Mesendoderm (in vitro differentiated cells): ENCODE measurements around the gene KRT86.
A peak's percentile ranks its signal among the peaks of the same experiment; 100 is the strongest.

Experiments used
- DNase-seq: peaks from one replicate; pipeline ENCODE4 v3.0.0; 2013
- H2AK5ac ChIP-seq: 2 replicates; pipeline ENCODE4 v1.6.1; 2013; ENCODE audit warnings: low read length, inconsistent platforms
- H2BK120ac ChIP-seq: 2 replicates; pipeline ENCODE4 v1.6.1; 2013; ENCODE audit warnings: low read depth, mild to moderate bottlenecking, low read length, moderate library complexity, mixed read lengths
- H2BK15ac ChIP-seq: replicated peaks from 2 replicates; pipeline ENCODE4 v1.6.1; 2013; ENCODE audit warnings: low read depth, mild to moderate bottlenecking, moderate library complexity
- H2BK5ac ChIP-seq: 2 replicates; pipeline ENCODE4 v1.6.1; 2013; ENCODE audit warnings: low read length, inconsistent platforms
- H3K18ac ChIP-seq: 2 replicates; pipeline ENCODE4 v1.6.1; 2013; ENCODE audit warnings: mild to moderate bottlenecking, low read length, mixed read lengths
- H3K23ac ChIP-seq: one replicate; pipeline ENCODE4 v1.6.1; 2013; ENCODE audit warnings: low read length
- H3K27ac ChIP-seq: 2 replicates; pipeline ENCODE4 v1.5.1; 2013; ENCODE audit warnings: low read depth, mild to moderate bottlenecking, inconsistent platforms, low read length, moderate library complexity
- H3K27me3 ChIP-seq: 2 replicates; pipeline ENCODE4 v1.6.1; 2013; ENCODE audit warnings: low read length, control low read depth, mild to moderate bottlenecking, inconsistent platforms; ENCODE audit not compliant: insufficient read depth, poor library complexity
- H3K36me3 ChIP-seq: 2 replicates; pipeline ENCODE4 v1.6.1; 2013; ENCODE audit warnings: low read length, inconsistent platforms; ENCODE audit not compliant: control insufficient read depth, insufficient read depth
- H3K4ac ChIP-seq: one replicate; pipeline ENCODE4 v1.6.1; 2013; ENCODE audit warnings: low read depth, mild to moderate bottlenecking, low read length, moderate library complexity
- H3K4me1 ChIP-seq: 2 replicates; pipeline ENCODE4 v1.6.1; 2013; ENCODE audit warnings: low read depth, low read length, inconsistent platforms; ENCODE audit not compliant: control insufficient read depth
- H3K4me2 ChIP-seq: 2 replicates; pipeline ENCODE4 v1.6.1; 2013; ENCODE audit warnings: low read length
- H3K4me3 ChIP-seq: 2 replicates; pipeline ENCODE4 v1.5.1; 2013; ENCODE audit warnings: mild to moderate bottlenecking, low read length
- H3K56ac ChIP-seq: one replicate; pipeline ENCODE4 v1.6.1; 2013; ENCODE audit warnings: low read length
- H3K79me1 ChIP-seq: 2 replicates; pipeline ENCODE4 v1.6.1; 2013; ENCODE audit warnings: low read length, inconsistent platforms
- H3K79me2 ChIP-seq: 2 replicates; pipeline ENCODE4 v1.6.1; 2013; ENCODE audit warnings: mild to moderate bottlenecking, low read length; ENCODE audit not compliant: control insufficient read depth, insufficient read depth
- H3K9ac ChIP-seq: 2 replicates; pipeline ENCODE4 v1.6.1; 2013; ENCODE audit warnings: low read length, inconsistent platforms
- H4K5ac ChIP-seq: one replicate; pipeline ENCODE4 v1.6.1; 2013; ENCODE audit warnings: low read length
- H4K8ac ChIP-seq: one replicate; pipeline ENCODE4 v1.6.1; 2013; ENCODE audit warnings: low read depth, mild to moderate bottlenecking, control low read depth, low read length, moderate library complexity
- WGBS: extraction: QIAGEN DNeasy Blood & Tissue Kit; methylation state at CpG from one replicate; pipeline ENCODE4 v1.1.7; 2013; ENCODE audit warnings: low lambda C conversion rate, missing lambda C conversion rate; ENCODE audit not compliant: insufficient coverage; ENCODE audit errors: extremely low coverage; 5-methylcytosine and 5-hydroxymethylcytosine counted together

The KRT86 gene

DNA sequence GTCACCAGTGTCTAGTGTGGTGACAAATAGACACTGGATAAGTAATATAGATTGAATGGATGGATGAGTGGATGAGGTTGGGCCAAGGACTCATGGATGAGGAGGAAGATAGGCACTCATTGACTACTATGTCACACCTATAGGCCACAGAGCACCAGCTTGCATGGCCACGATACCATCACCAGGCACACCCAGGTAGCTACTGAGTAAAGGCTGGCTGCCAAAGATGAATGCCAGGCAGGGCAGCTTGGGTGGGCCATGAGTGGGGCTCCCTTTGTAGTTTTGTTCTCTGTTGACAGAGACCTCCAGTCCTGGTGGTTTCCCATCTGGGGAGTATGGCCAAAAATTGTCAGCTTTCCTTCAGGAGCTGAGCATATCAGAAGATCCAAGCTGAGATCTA, 57.9 kb downstream of the KRT86 start:
- Histone ChIP-seq H3K27ac (no peak overlapping the region), H4K8ac (no peak overlapping the region), H3K79me2 (no peaks in the 10 kb centered on the region), H2BK5ac (no peak overlapping the region), H2AK5ac (no peak overlapping the region), H4K5ac (no peak overlapping the region), H3K9ac (no peak overlapping the region), H3K23ac (no peak overlapping the region), H2BK120ac (no peak overlapping the region), H3K4me2 (no peak overlapping the region), H3K18ac (no peak overlapping the region), H3K79me1 (no peaks in the 10 kb centered on the region), H3K27me3 (no peaks in the 10 kb centered on the region), H3K56ac (no peak overlapping the region), H2BK15ac (no peak overlapping the region), H3K4me1 (peaks cover 3% of the 10 kb centered on the region), H3K36me3 (no peaks in the 10 kb centered on the region), H3K4me3 (no peak overlapping the region), H3K4ac (no peak overlapping the region)
- no CpG with 5 or more reads among the region's 1 CpG for WGBS
- DNase-seq = no peak

DNA sequence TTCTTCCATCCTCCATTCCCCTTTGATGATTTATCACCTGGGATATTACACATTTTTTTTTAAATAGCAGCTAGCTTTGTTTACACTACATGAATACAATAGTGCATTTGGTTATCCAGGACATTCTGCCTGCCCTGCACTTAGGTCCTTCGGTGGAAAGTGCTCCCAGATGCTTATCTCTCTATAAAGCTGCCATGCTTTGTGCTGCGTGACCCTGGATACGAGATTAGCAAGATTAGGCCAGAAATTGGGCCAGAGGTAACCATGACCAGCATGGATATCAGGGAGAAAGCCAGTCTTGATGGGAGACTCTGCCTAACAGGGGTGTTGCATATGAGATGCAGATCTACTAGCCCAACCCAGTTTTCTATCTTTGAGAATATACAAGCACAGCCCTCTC, 58.9 kb downstream of the KRT86 start:
- Histone ChIP-seq H3K27me3 (no peaks in the 10 kb centered on the region), H2BK15ac (no peak overlapping the region), H3K79me2 (no peaks in the 10 kb centered on the region), H3K56ac (no peak overlapping the region), H3K4me1 (peaks cover 3% of the 10 kb centered on the region), H3K18ac (no peak overlapping the region), H2BK120ac (no peak overlapping the region), H3K36me3 (no peaks in the 10 kb centered on the region), H3K4me2 (no peak overlapping the region), H3K27ac (no peak overlapping the region), H3K4ac (no peak overlapping the region), H4K5ac (no peak overlapping the region), H4K8ac (no peak overlapping the region), H3K9ac (no peak overlapping the region), H3K79me1 (no peaks in the 10 kb centered on the region), H2BK5ac (no peak overlapping the region), H2AK5ac (no peak overlapping the region), H3K23ac (no peak overlapping the region), H3K4me3 (no peak overlapping the region)
- no CpG with 5 or more reads among the region's 3 CpGs for WGBS
- DNase-seq = peak; percentile 28

DNA sequence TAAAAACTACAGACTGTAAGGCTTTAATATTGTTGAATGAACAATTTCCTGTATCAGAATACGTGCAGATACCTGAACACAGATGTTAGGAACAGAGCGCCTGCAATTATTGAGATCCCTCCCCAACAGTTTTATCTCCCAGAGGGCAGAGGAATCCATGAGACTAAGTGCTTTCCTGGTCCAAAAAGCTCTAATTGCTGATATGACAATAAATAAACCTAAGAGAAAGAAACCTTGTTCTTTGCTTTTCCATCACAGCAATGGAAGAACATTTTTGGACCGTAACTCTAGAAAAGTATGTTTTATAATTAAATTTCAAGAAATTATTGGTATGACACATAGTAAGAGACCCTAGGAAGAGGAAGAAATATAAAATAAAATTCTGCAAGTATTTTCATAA, 59.7 kb downstream of the KRT86 start:
- Histone ChIP-seq H4K5ac (no peak overlapping the region), H2BK120ac (no peak overlapping the region), H3K27ac (no peak overlapping the region), H3K9ac (no peak overlapping the region), H3K79me1 (no peaks in the 10 kb centered on the region), H3K23ac (no peak overlapping the region), H3K18ac (no peak overlapping the region), H3K4me1 (peaks cover 3% of the 10 kb centered on the region), H2BK15ac (no peak overlapping the region), H3K27me3 (no peaks in the 10 kb centered on the region), H3K4ac (no peak overlapping the region), H3K36me3 (no peaks in the 10 kb centered on the region), H3K4me3 (no peak overlapping the region), H2BK5ac (no peak overlapping the region), H2AK5ac (no peak overlapping the region), H4K8ac (no peak overlapping the region), H3K56ac (no peak overlapping the region), H3K4me2 (no peak overlapping the region), H3K79me2 (no peaks in the 10 kb centered on the region)
- WGBS = no CpG with 5 or more reads among the region's 3 CpGs
- no peak for DNase-seq

DNA sequence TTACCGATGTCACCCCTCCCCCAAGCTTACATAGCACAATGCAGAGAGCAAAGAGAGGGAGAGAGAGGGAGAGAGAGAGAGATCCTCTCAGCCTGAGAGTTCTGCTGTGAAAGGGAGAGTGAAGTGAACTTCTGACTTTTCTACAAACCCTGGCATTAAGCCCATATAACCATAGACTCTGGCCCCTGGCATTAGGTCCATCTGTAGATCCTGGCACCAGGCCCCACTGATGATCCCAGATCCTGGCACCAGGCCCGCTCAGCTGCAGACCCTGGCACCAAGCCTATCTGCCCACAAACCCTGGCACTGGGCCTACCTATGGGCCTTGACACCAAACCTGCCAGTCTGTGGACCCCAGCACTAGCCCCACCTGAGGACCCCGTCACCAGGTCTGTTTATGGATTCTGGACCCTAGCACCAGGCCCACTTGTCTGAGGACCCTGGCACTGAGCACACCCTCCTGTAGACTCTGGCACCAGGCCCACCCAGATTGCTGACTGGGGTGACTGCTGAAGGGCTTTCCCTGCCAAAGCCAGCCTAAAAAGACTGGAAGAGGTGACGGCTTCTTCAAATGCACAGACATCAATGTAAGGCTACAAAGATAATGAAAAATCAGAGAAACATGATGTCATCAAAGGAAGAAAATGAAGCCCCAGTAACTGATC, 61.3 kb downstream of the KRT86 start:
- Histone ChIP-seq H2AK5ac (no peak overlapping the region), H3K18ac (no peak overlapping the region), H2BK15ac (no peak overlapping the region), H3K36me3 (no peaks in the 10 kb centered on the region), H2BK5ac (no peak overlapping the region), H3K9ac (no peak overlapping the region), H3K79me1 (no peaks in the 10 kb centered on the region), H3K56ac (no peak overlapping the region), H3K4me2 (no peak overlapping the region), H3K79me2 (no peaks in the 10 kb centered on the region), H4K8ac (no peak overlapping the region), H3K23ac (no peak overlapping the region), H2BK120ac (no peak overlapping the region), H3K4me3 (no peak overlapping the region), H3K27me3 (no peaks in the 10 kb centered on the region), H4K5ac (no peak overlapping the region), H3K27ac (no peak overlapping the region), H3K4ac (no peak overlapping the region), H3K4me1 (peaks cover 3% of the 10 kb centered on the region)
- no peak for DNase-seq
- WGBS = no CpG with 5 or more reads among the region's 4 CpGs

DNA sequence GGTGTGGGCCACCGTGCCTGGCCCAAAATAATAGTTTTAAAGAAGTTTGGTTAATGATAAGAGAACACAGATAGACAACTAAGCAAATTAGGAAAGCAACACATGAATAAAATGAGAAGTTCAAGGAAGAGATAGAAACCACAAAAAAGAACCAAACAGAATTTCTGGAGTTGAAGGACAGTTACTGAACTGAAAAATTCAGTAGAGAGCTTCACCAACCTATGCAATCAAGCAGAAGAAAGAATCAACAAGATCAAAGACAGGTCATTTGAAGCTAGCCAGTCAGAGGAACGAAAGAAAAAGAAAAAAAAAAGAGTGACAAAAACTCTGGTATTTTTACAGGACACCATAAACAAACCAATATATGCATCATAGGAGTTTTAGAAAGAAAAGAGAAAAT, 62.2 kb downstream of the KRT86 start:
- Histone ChIP-seq H3K18ac (no peak overlapping the region), H3K4ac (no peak overlapping the region), H3K4me2 (no peak overlapping the region), H3K79me1 (no peaks in the 10 kb centered on the region), H3K23ac (no peak overlapping the region), H3K36me3 (no peaks in the 10 kb centered on the region), H2BK5ac (no peak overlapping the region), H3K4me1 (peaks cover 3% of the 10 kb centered on the region), H3K27ac (no peak overlapping the region), H2BK120ac (no peak overlapping the region), H3K27me3 (no peaks in the 10 kb centered on the region), H2BK15ac (no peak overlapping the region), H2AK5ac (no peak overlapping the region), H4K8ac (no peak overlapping the region), H3K79me2 (no peaks in the 10 kb centered on the region), H3K56ac (no peak overlapping the region), H3K9ac (no peak overlapping the region), H3K4me3 (no peak overlapping the region), H4K5ac (no peak overlapping the region)
- no CpG with 5 or more reads among the region's 2 CpGs for WGBS
- DNase-seq = no peak

DNA sequence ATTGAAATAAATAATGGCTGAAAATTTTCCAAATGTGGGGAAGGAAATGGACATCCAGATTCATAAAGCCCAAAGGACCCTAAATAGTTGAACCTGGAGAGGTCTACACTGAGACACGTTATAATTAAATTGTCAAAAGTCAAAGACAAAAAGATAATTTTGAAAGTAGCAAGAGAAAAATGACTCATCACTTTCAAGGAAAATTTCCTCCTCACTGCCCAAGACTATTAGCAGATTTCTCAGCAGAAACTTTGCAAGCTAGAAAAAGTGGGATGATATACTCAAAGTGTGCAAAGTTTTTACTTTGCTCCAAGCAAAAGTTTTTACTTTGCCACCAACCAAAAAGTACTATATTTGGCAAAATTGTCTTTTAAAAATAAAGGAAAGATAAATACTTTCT, 62.6 kb downstream of the KRT86 start:
- H2BK5ac ChIP-seq = no peak overlapping the region
- H3K36me3 ChIP-seq = no peaks in the 10 kb centered on the region
- DNase-seq = no peak
- no peak overlapping the region for H3K18ac ChIP-seq
- no peak overlapping the region for H3K9ac ChIP-seq
- H3K4me1 ChIP-seq = peaks cover 3% of the 10 kb centered on the region
- H3K23ac ChIP-seq = no peak overlapping the region
- no peak overlapping the region for H2BK120ac ChIP-seq
- H3K27ac ChIP-seq = no peak overlapping the region
- H3K4me2 ChIP-seq = no peak overlapping the region
- no peaks in the 10 kb centered on the region for H3K79me1 ChIP-seq
- H3K4ac ChIP-seq = no peak overlapping the region
- no peaks in the 10 kb centered on the region for H3K79me2 ChIP-seq
- no peak overlapping the region for H2AK5ac ChIP-seq
- no peak overlapping the region for H2BK15ac ChIP-seq
- no peak overlapping the region for H4K8ac ChIP-seq
- H3K27me3 ChIP-seq = no peaks in the 10 kb centered on the region
- H3K4me3 ChIP-seq = no peak overlapping the region
- no peak overlapping the region for H3K56ac ChIP-seq
- no CpG with 5 or more reads among the region's 1 CpG for WGBS
- H4K5ac ChIP-seq = no peak overlapping the region
